ENCODE measurements around the gene CERK.

GRCh38 chr22:46779023-46779422 is 41.0 kb upstream of the CERK start:
- TF ChIP-seq CTCF (IDR thresholded peaks at IDR 0.05) (no peak), POLR2A (IDR thresholded peaks at IDR 0.05) (no peak)
